ENCODE measurements around the gene DCTN2. TPM values are rescaled to one million over a fixed set of nuclear protein-coding genes. Genes with fewer than 3 reads are reported as not detected.
"Not testable (repeated sequence)": the region's sequence is repeated elsewhere in the genome, so short reads cannot be mapped to it uniquely, and the experiment has no call there.

DCTN2 gene
- total and polyA plus RNA-seq, 2 donors (not counting 1 experiment from before 2014, with no cell fraction given), result 59.4 to 94.3 TPM

GRCh38 chr12:57506541-57506940 lies 40.5 kb downstream of the DCTN2 start:
- H3K27ac Mint-ChIP-seq; H3K27me3 ChIP-seq (replicated peaks in 1 of 4; ENCODE audit: control extremely low read depth in 1 of 4, control insufficient read depth in 3 of 4, insufficient read depth in 4 of 4, low read length in 3 of 4); H3K9me3 ChIP-seq (ENCODE audit: control extremely low read depth in 1 of 3, control insufficient read depth in 2 of 3, insufficient read depth in 1 of 3, low read length in 2 of 3); H3K27ac ChIP-seq (ENCODE audit: low read length in 2 of 2); H3K9ac ChIP-seq (ENCODE audit: low read length); DNase-seq; intact Hi-C loops (cut with micrococcal nuclease); H2AFZ ChIP-seq (ENCODE audit: insufficient read depth, low read depth, low read length, poor library complexity, severe bottlenecking); ATAC-seq (ENCODE audit: low read depth); H3K4me3 ChIP-seq (ENCODE audit: control extremely low read depth in 1 of 5, extremely low read depth in 1 of 5, insufficient read depth in 1 of 5, low read depth in 2 of 5, low read length in 4 of 5); H3K4me2 ChIP-seq (replicated peaks; ENCODE audit: low read depth, low read length, poor library complexity, severe bottlenecking); H3K4me1 ChIP-seq (ENCODE audit: control insufficient read depth in 2 of 2, insufficient read depth in 2 of 2, low read length in 2 of 2); H3K9me3 Mint-ChIP-seq (ENCODE audit: insufficient read depth); H4K20me1 ChIP-seq (ENCODE audit: control insufficient read depth, insufficient read depth, low read length, poor library complexity, severe bottlenecking); H3K27me3 Mint-ChIP-seq; H3K4me1 Mint-ChIP-seq; H3K4me3 Mint-ChIP-seq; POLR2A ChIA-PET: not testable (repeated sequence)
- Histone ChIP-seq H3K36me3 (replicated peaks in 1 of 2; ENCODE audit: control extremely low read depth in 1 of 2, control insufficient read depth in 1 of 2, extremely low read depth in 1 of 2, insufficient read depth in 2 of 2, low read length in 1 of 2) (peaks cover 7 to 50% of the 10 kb centered on the region in 2 experiments), H3K79me2 (ENCODE audit: control insufficient read depth, insufficient read depth, low read length) (peaks cover 14% of the 10 kb centered on the region)
- CTCF ChIA-PET, result interaction anchor here (0.7 kb wide), 1 partner anchor 89 kb away, joined by 3 read pairs; no protein-coding TSS in a partner anchor
- 17% methylated on average over 1 of the region's 4 CpGs for WGBS (ENCODE audit: insufficient coverage)

- H3K27me3 Mint-ChIP-seq; H4K20me1 ChIP-seq (ENCODE audit: control insufficient read depth, insufficient read depth, low read length, poor library complexity, severe bottlenecking): not testable (repeated sequence)
These were observed 44.6 kb downstream of the DCTN2 start for GRCh38 chr12:57502311-57502969.

More at GRCh38 chr12:57502311-57502969, 44.6 kb downstream of the DCTN2 start:
- H3K27ac Mint-ChIP-seq; H3K9me3 ChIP-seq (ENCODE audit: control extremely low read depth in 1 of 3, control insufficient read depth in 2 of 3, insufficient read depth in 1 of 3, low read length in 2 of 3); H3K4me1 ChIP-seq (ENCODE audit: control insufficient read depth in 2 of 2, insufficient read depth in 2 of 2, low read length in 2 of 2); H2AFZ ChIP-seq (ENCODE audit: insufficient read depth, low read depth, low read length, poor library complexity, severe bottlenecking); ATAC-seq (ENCODE audit: low read depth); H3K4me3 ChIP-seq (ENCODE audit: control extremely low read depth in 1 of 5, extremely low read depth in 1 of 5, insufficient read depth in 1 of 5, low read depth in 2 of 5, low read length in 4 of 5); H3K9ac ChIP-seq (ENCODE audit: low read length); H3K27ac ChIP-seq (ENCODE audit: low read length in 2 of 2); intact Hi-C loops (cut with micrococcal nuclease); DNase-seq; H3K4me2 ChIP-seq (replicated peaks; ENCODE audit: low read depth, low read length, poor library complexity, severe bottlenecking); H3K9me3 Mint-ChIP-seq (ENCODE audit: insufficient read depth); H3K4me1 Mint-ChIP-seq; CTCF ChIA-PET; H3K27me3 ChIP-seq (replicated peaks in 1 of 4; ENCODE audit: control extremely low read depth in 1 of 4, control insufficient read depth in 3 of 4, insufficient read depth in 4 of 4, low read length in 3 of 4); H3K4me3 Mint-ChIP-seq: not testable (repeated sequence)
- WGBS (ENCODE audit: insufficient coverage), result no CpG with 5 or more reads among the region's 22 CpGs
- POLR2A ChIA-PET, result interaction anchor here (0.6 to 1.0 kb wide), 3 partner anchors 10 to 23 kb away, joined by 4 to 5 read pairs (median 5); no protein-coding TSS in a partner anchor
- Histone ChIP-seq H3K36me3 (replicated peaks in 1 of 2; ENCODE audit: control extremely low read depth in 1 of 2, control insufficient read depth in 1 of 2, extremely low read depth in 1 of 2, insufficient read depth in 2 of 2, low read length in 1 of 2) (peaks cover 7 to 69% of the 10 kb centered on the region in 2 experiments), H3K79me2 (ENCODE audit: control insufficient read depth, insufficient read depth, low read length) (peaks cover 32% of the 10 kb centered on the region)
